BJ (cell line): ENCODE data around the gene DNAJC5. TPM values are rescaled to one million over a fixed set of nuclear protein-coding genes. Genes with fewer than 3 reads are reported as not detected.
A peak's percentile ranks its signal among the peaks of the same experiment; 100 is the strongest.

Experiments
- CTCF ChIA-PET: fragments of 350-600 bp; formaldehyde crosslinking; extraction: SDS; loops from one replicate; lab custom pipeline; 2021; ENCODE audit warnings: antibody characterized with exemption, inconsistent platforms; lab: Yijun Ruan, JAX
- POLR2A ChIA-PET: fragments of 300-600 bp; sonication (Branson Sonifier 250); formaldehyde crosslinking; extraction: SDS; loops from one replicate; lab custom pipeline; 2021; ENCODE audit warnings: antibody characterized with exemption; lab: Charles Lee
- DNase-seq: peaks from one replicate; pipeline ENCODE4 v3.0.0-alpha.2; 2011; ENCODE audit warnings: low read depth
- H3K27me3 ChIP-seq: 2 replicates; pipeline ENCODE4 v1.6.0; 2011; ENCODE audit warnings: low read length; ENCODE audit not compliant: control insufficient read depth, insufficient read depth
- H3K36me3 ChIP-seq: 2 replicates; pipeline ENCODE4 v1.5.1; 2011; ENCODE audit warnings: low read length; ENCODE audit not compliant: control insufficient read depth, insufficient read depth
- H3K4me3 ChIP-seq: 2 replicates; pipeline ENCODE4 v1.5.1; 2011; ENCODE audit warnings: low read depth, mild to moderate bottlenecking, control low read depth, low read length
- CTCF ChIP-seq: IDR thresholded peaks from 2 replicates; pipeline ENCODE4 v1.5.1; 2011; ENCODE audit warnings: low read depth, mild to moderate bottlenecking, control low read depth, inconsistent platforms, low read length, moderate library complexity; ENCODE audit not compliant: insufficient read depth
- polyA minus RNA-seq: library from RNA; depleted of rRNA, polyadenylated mRNA; stranded (reverse); fragments of >200 nt; gene quantifications from 2 replicates; pipeline ENCODE4 v1.2.3, GENCODE V29; 2011; rRNA and poly(A)+ RNA removed
- polyA plus RNA-seq: library from polyadenylated mRNA; depleted of rRNA; stranded (reverse); fragments of >200 nt; gene quantifications from 2 replicates; pipeline ENCODE4 v1.2.3, GENCODE V29; 2011; rRNA removed

The DNAJC5 gene, protein sequence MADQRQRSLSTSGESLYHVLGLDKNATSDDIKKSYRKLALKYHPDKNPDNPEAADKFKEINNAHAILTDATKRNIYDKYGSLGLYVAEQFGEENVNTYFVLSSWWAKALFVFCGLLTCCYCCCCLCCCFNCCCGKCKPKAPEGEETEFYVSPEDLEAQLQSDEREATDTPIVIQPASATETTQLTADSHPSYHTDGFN
- polyA plus RNA-seq (33.7 and 45.6 TPM in 2 replicates), polyA minus RNA-seq (43.7 and 55.2 TPM in 2 replicates)

GRCh38 chr20:63894358-63895201 is at the start of gene DNAJC5:
Gene DNAJC5 (plus strand): TSS chr20:63895126. CDS start chr20:63928346, 33,220 bp downstream.
- CTCF ChIA-PET = interaction anchor here (0.7 to 1.5 kb wide), 3 partner anchors 10 to 172 kb away, joined by 3 to 6 read pairs (median 3); no protein-coding TSS in a partner anchor
- TF ChIP-seq CTCF = no peak
- peaks cover 17% of the 10 kb centered on the region for H3K36me3 ChIP-seq
- DNase-seq = peak; percentile 37
- H3K27me3 ChIP-seq = no peaks in the 10 kb centered on the region
- H3K4me3 ChIP-seq = peak within 1 kb of the TSS; percentile 60
- POLR2A ChIA-PET = no interaction called here

DNA sequence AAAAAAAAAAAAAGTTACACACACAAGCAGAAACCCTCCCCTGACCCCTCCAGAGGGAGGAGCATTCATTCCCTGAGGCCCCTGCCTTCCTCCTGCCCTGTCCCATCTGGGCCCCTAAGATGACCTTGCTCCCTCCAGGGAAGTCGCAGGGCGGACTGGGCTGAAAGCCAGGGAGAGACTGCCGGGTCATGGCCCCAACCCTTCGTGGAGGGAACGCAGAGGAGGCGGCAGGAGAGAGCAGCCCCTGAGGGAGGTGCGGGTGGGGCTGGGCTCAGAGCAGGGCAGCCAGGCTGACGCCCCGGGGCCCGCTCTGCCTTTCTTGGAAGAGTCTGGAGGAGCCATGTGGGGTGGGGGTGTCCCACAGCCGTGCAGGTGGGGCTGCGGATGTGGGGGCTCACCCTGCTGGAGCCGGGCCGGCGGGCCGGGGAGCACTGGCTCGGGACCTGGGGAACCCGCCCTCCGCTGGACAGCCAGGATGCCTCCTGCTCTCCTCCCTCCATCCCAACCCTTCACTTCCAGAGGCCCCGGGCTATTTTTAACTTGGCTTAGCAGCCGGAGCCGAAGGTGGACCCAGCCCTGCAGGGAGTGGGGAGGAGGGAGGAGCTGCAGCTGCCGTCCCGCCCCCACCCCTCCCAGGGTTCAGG is 48.7 kb upstream of the DNAJC5 start:
- CTCF ChIA-PET = no interaction called here
- no peak overlapping the region for H3K4me3 ChIP-seq
- no peak for TF ChIP-seq CTCF
- 0 out of 2 replicates have a peak, but pooled peaks cover 2% of the 10 kb centered on the region for H3K27me3 ChIP-seq
- POLR2A ChIA-PET = no interaction called here
- no peaks in the 10 kb centered on the region for H3K36me3 ChIP-seq
- DNase-seq = no peak

DNA sequence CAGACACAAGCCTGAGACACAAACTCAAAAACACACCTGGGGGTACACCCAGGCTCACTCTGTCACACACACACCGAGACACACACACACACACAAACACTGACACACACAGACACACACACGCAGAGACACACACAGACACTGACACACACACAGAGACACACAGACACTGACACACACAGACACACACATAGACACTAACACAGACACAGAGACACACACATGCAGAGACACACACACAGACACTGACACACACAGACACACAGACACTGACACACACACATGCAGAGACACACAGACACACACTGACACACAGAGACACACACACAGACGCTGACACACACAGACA is 48.1 kb upstream of the DNAJC5 start:
- H3K4me3 ChIP-seq = no peak overlapping the region
- ChIA-PET CTCF (no interaction called here), POLR2A (no interaction called here)
- no peaks in the 10 kb centered on the region for H3K36me3 ChIP-seq
- no peak for DNase-seq
- 0 out of 2 replicates have a peak, but pooled peaks cover 2% of the 10 kb centered on the region for H3K27me3 ChIP-seq
- TF ChIP-seq CTCF = no peak

DNA sequence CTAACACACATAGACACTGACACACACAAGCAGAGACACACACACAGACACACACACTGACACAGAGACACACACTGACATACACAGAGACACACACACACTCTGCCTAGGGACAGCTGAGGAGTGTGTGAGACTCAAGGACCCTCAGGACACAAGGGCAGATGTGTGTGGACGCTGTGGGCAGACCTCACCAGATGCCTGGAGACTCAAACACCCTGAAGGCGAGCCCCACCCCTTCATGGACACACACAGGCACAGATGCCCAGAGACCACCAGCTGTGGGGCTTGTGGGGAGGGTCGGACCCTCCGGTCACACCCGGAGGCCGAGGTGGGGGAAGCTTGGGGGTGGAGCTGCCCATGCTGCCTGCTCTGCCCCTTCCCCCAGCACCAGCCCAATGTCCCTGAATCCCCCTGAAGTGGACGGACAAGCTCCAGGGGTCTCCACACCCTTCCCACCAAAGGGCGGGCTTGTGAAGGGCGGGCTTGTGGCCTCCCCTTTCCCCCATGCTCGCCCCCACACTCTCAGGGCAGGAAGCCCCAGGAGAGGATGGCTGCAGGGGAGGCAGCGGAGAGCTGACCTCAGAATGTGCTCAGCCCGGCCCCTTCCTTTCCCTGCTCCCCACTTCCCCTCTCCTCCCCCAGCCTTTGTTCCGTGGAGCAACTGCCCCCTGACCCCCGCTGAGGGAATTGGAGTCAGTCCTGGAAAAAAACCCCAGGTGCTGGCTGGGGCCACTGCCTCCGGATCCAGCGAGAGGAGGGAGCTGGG is 47.5 kb upstream of the DNAJC5 start:
- Histone ChIP-seq H3K36me3 (no peaks in the 10 kb centered on the region), H3K27me3 (0 out of 2 replicates have a peak, but pooled peaks cover 2% of the 10 kb centered on the region), H3K4me3 (no peak overlapping the region)
- ChIA-PET CTCF (no interaction called here), POLR2A (no interaction called here)
- DNase-seq = no peak
- no peak for TF ChIP-seq CTCF
